Stimulated activated memory B cell treated with anti-CD40 and anti-IgM and Interleukin-4, amounts not matched to agents 10 μg/mL and 1 μg/mL and 100 μg/mL, for 72 hours (primary cell): Measurements from ENCODE around the gene B3GAT3.
"Not testable (repeated sequence)": the region's sequence is repeated elsewhere in the genome, so short reads cannot be mapped to it uniquely, and the experiment has no call there.

ENCODE experiments used
- ATAC-seq: fragments of 150-1000 bp; cut with Tn5 transposase; 2 replicates; pipeline ENCODE4 v1.10.0; 2021
- H3K27ac Mint-ChIP-seq: one replicate; pipeline ENCODE4 v1.8.0; 2022; ENCODE audit warnings: mild to moderate bottlenecking, mixed read lengths
- H3K27me3 Mint-ChIP-seq: one replicate; pipeline ENCODE4 v1.8.0; 2022; ENCODE audit warnings: mixed read lengths
- H3K36me3 Mint-ChIP-seq: one replicate; pipeline ENCODE4 v1.8.0; 2022; ENCODE audit warnings: mixed read lengths
- H3K4me1 Mint-ChIP-seq: one replicate; pipeline ENCODE4 v1.8.0; 2022; ENCODE audit warnings: mixed read lengths
- H3K4me3 Mint-ChIP-seq: one replicate; pipeline ENCODE4 v1.8.0; 2022; ENCODE audit warnings: mild to moderate bottlenecking, moderate library complexity, mixed read lengths
- H3K9me3 Mint-ChIP-seq: one replicate; pipeline ENCODE4 v1.8.0; 2022; ENCODE audit warnings: mixed read lengths

Gene B3GAT3

GRCh38 chr11:62648967-62649364 lies 27.2 kb upstream of the B3GAT3 start:
- Mint-ChIP-seq H3K9me3 (no peaks in the 10 kb centered on the region), H3K4me3 (no peak overlapping the region), H3K36me3 (peaks cover 5% of the 10 kb centered on the region), H3K27ac (no peak overlapping the region), H3K4me1 (peaks cover 55% of the 10 kb centered on the region), H3K27me3 (no peaks in the 10 kb centered on the region)
- no peak for ATAC-seq

GRCh38 chr11:62648185-62648966 lies 26.6 kb upstream of the B3GAT3 start:
- no peak for ATAC-seq
- no peak overlapping the region for H3K4me3 Mint-ChIP-seq
- H3K9me3 Mint-ChIP-seq, result no peaks in the 10 kb centered on the region
- no peak overlapping the region for H3K27ac Mint-ChIP-seq
- H3K4me1 Mint-ChIP-seq, result peaks cover 50% of the 10 kb centered on the region
- H3K27me3 Mint-ChIP-seq, result no peaks in the 10 kb centered on the region
- H3K36me3 Mint-ChIP-seq, result peaks cover 5% of the 10 kb centered on the region

- no peaks in the 10 kb centered on the region for H3K9me3 Mint-ChIP-seq
- no peak overlapping the region for H3K27ac Mint-ChIP-seq
- H3K27me3 Mint-ChIP-seq, result no peaks in the 10 kb centered on the region
- peaks cover 47% of the 10 kb centered on the region for H3K4me1 Mint-ChIP-seq
- H3K4me3 Mint-ChIP-seq, result no peak overlapping the region
- no peak for ATAC-seq
- H3K36me3 Mint-ChIP-seq, result peaks cover 5% of the 10 kb centered on the region
Measured at GRCh38 chr11:62647609-62648005, 25.8 kb upstream of the B3GAT3 start.

- peaks cover 41% of the 10 kb centered on the region for H3K4me1 Mint-ChIP-seq
- H3K9me3 Mint-ChIP-seq, result no peaks in the 10 kb centered on the region
- no peak for ATAC-seq
- H3K27ac Mint-ChIP-seq, result peak overlapping the region; percentile 93
- no peaks in the 10 kb centered on the region for H3K27me3 Mint-ChIP-seq
- peak overlapping the region; percentile 98 for H3K4me3 Mint-ChIP-seq
- H3K36me3 Mint-ChIP-seq, result peaks cover 5% of the 10 kb centered on the region
Measured at GRCh38 chr11:62646825-62647608, 25.2 kb upstream of the B3GAT3 start.

DNA sequence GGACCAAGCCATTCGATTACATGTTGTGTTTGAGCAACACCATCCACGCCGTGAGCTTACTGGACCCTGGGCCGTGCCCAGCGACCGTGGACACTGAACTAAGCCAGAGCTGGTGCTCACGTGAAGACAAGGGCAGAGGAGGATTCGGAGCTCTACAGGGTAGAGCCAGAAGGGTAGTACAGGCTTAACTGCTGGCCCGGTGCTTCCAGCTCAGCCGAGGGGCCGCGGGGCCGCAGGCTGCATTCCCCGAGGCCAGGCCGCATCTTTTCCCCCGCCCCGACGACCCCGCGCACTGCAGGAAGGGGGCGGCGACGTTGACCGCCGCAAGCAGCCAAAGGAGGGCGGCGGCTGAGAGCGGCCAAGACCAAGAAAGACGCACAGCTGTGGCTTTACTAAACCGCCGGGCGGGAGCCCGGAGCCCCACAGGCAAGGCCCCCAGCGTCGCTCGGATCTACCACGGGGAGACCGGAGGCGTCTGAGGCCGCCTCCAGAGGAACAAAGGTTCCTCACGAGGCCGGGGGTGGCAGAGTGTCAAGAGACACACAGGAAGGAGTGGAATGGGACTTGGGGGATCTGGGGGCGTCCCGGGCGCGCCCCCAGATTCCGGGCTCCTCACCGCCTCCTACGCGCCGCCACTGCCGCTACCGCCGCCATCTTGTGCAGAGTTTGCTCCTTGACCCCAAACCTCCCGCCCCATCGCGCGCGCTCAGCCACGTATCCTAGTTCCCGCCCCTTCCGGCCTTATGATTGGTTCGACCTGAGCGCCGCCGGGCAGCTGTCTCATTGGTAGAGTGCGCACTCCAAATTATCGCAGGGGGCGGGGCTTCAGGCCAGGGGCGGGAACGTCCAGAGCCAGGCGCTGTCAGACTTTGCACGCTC lies 24.4 kb upstream of the B3GAT3 start, which contains the start of gene GANAB:
Gene GANAB, minus strand, starts transcription at position 668 of the 879 bp plus-strand sequence. Its CDS starts 14 bp downstream, at position 654.
- peak within 1 kb of the TSS; percentile 93 for H3K27ac Mint-ChIP-seq
- H3K4me1 Mint-ChIP-seq, result peaks cover 44% of the 10 kb centered on the region
- peaks cover 5% of the 10 kb centered on the region for H3K36me3 Mint-ChIP-seq
- no peaks in the 10 kb centered on the region for H3K9me3 Mint-ChIP-seq
- peak within 1 kb of the TSS; percentile 98 for H3K4me3 Mint-ChIP-seq
- ATAC-seq, result peak; percentile 99
- H3K27me3 Mint-ChIP-seq, result no peaks in the 10 kb centered on the region

DNA sequence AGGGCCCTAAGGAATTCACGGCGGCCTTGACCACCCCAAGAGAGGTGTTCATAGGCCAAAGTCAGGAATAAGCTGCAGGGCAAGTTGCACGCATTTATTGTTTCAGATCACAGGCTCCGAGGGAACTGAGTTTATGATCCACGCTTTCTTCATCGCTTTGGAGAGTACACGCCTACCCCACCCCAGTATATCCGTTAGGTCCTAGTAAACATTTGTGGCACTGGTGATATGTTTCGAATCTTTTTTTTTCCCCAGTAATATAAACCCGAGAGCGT lies 23.8 kb upstream of the B3GAT3 start:
- Mint-ChIP-seq H3K9me3 (no peaks in the 10 kb centered on the region), H3K27ac (peak overlapping the region; percentile 93), H3K4me1 (peaks cover 44% of the 10 kb centered on the region), H3K4me3 (peak overlapping the region; percentile 98), H3K36me3 (peaks cover 5% of the 10 kb centered on the region), H3K27me3 (no peaks in the 10 kb centered on the region)
- ATAC-seq, result no peak

- no peak for ATAC-seq
- peaks cover 43% of the 10 kb centered on the region for H3K4me1 Mint-ChIP-seq
- H3K27ac Mint-ChIP-seq, result no peak overlapping the region
- no peaks in the 10 kb centered on the region for H3K9me3 Mint-ChIP-seq
- peaks cover 11% of the 10 kb centered on the region for H3K36me3 Mint-ChIP-seq
- H3K4me3 Mint-ChIP-seq, result no peak overlapping the region
- H3K27me3 Mint-ChIP-seq, result no peaks in the 10 kb centered on the region
Measured at GRCh38 chr11:62644220-62644619, 22.4 kb upstream of the B3GAT3 start.

DNA sequence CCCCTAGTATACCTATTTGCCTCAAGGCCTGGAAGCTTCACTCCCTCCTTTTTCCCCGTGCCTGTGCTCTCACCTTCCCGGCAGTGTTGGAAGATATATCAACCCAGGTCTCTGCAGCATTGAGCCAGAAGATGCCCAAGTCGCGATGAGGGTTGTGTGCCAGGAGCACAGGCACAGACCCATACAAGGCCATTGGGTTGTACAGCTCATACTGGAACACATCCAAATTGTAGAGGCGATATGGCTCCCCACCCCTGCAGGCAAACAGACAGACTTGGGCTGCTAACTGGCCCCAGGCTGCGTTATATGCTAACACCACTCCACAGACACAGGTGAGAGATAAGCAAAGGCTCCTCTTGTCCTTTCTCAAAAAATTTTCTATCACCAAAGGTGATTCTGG lies 10.7 kb upstream of the B3GAT3 start:
- Mint-ChIP-seq H3K36me3 (peaks cover 79% of the 10 kb centered on the region), H3K9me3 (no peaks in the 10 kb centered on the region), H3K4me1 (peaks cover under 1% of the 10 kb centered on the region), H3K27ac (peak overlapping the region; percentile 49), H3K4me3 (no peak overlapping the region), H3K27me3 (no peaks in the 10 kb centered on the region)
- no peak for ATAC-seq

DNA sequence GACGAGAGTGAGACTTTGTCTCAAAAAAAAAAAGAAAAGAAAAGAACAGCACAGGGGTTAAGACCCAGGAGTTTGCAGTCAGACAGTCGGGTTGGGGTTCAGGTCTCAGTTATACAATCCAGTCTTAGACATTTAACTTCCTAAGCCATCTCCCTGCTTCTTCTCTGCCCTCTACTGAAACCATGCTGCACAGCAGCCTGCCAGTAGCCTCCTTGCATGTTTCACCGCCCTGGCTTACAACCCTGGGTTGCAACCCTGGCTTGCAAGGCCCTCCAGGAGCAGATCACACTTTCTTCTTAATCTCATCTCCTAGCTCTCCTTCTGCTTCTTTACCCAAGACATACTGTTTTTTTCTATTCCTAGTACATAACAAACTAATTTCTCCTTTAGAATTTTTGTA lies 5.9 kb upstream of the B3GAT3 start:
- H3K4me3 Mint-ChIP-seq, result no peak overlapping the region
- no peaks in the 10 kb centered on the region for H3K9me3 Mint-ChIP-seq
- no peak overlapping the region for H3K27ac Mint-ChIP-seq
- peaks cover 72% of the 10 kb centered on the region for H3K36me3 Mint-ChIP-seq
- H3K27me3 Mint-ChIP-seq, result no peaks in the 10 kb centered on the region
- H3K4me1 Mint-ChIP-seq, result no peaks in the 10 kb centered on the region
- no peak for ATAC-seq

- peaks cover 23% of the 10 kb centered on the region for H3K36me3 Mint-ChIP-seq
- H3K4me3 Mint-ChIP-seq, result peak overlapping the region; percentile 93
- H3K4me1 Mint-ChIP-seq, result peaks cover 16% of the 10 kb centered on the region
Measured at GRCh38 chr11:62622476-62623089, 797 bp upstream of the B3GAT3 start.

DNA sequence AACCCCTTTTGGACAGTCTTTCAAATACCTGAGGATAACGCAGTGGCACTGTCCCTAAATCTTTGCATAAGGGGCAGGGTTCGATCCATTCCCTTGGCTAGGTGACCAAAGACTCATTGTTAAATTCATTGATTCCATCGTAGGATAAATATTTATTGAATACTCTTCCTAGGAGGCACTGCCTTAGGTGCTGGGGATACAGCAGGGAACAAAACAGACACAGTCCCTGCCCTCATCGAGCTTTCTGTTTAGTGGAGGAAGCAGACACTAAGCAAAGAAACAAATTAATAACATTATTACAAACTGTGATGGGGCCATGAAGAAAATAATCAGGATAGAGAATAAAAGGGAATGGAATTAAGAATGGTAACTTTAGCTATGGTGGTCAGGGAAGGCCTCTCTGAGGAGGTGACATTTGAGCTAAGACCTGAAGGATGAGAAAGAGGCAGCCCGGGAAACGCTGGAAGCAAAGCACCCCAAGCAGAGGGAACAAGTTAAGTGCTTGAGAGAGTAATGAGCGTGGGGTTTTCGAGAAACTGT lies 689 bp downstream of the B3GAT3 start:
- ATAC-seq, result no peak
- Mint-ChIP-seq H3K4me1 (peaks cover 16% of the 10 kb centered on the region), H3K27ac (peak overlapping the region; percentile 90), H3K9me3 (no peaks in the 10 kb centered on the region), H3K4me3 (peak overlapping the region; percentile 93), H3K27me3 (no peaks in the 10 kb centered on the region), H3K36me3 (peaks cover 24% of the 10 kb centered on the region)

More at GRCh38 chr11:62622476-62623089, 797 bp upstream of the B3GAT3 start:
- ATAC-seq, result no peak
- peak overlapping the region; percentile 90 for H3K27ac Mint-ChIP-seq
- H3K27me3 Mint-ChIP-seq, result no peaks in the 10 kb centered on the region
- H3K9me3 Mint-ChIP-seq, result no peaks in the 10 kb centered on the region

DNA sequence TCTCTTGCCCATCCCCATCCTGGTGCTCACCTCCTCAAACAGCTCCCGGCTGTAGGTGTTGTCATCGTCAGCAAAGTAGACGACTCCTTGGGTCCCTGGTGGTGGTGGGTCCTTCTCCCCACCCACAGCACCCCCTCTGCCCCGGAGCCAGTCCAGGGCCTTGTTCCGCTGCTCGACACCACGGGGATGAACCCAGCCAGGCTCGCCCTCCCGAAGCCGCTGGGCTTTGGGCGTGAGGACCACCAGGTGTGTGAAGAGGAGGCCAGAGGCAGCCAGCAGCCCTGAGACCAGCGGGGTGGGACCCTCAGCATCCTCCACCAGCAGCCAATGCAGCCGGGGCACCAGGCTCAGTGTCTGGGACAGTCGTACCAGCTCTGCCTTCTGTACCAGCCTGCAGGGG lies 4.8 kb downstream of the B3GAT3 start:
- not testable (repeated sequence) for ATAC-seq, H3K4me3 Mint-ChIP-seq, H3K9me3 Mint-ChIP-seq, H3K27me3 Mint-ChIP-seq
- peaks cover 22% of the 10 kb centered on the region for H3K36me3 Mint-ChIP-seq
- peak overlapping the region; percentile 51 for H3K27ac Mint-ChIP-seq
- peaks cover 17% of the 10 kb centered on the region for H3K4me1 Mint-ChIP-seq

- Mint-ChIP-seq H3K36me3 (peaks cover 22% of the 10 kb centered on the region), H3K27me3 (no peaks in the 10 kb centered on the region), H3K9me3 (no peaks in the 10 kb centered on the region), H3K4me1 (peaks cover 21% of the 10 kb centered on the region), H3K4me3 (no peak overlapping the region), H3K27ac (no peak overlapping the region)
- ATAC-seq, result no peak
Measured at GRCh38 chr11:62615521-62615920, 6.3 kb downstream of the B3GAT3 start.

- Mint-ChIP-seq H3K4me1 (peaks cover 23% of the 10 kb centered on the region), H3K27ac (peak overlapping the region; percentile 94), H3K9me3 (no peaks in the 10 kb centered on the region), H3K27me3 (no peaks in the 10 kb centered on the region), H3K4me3 (no peak overlapping the region), H3K36me3 (peaks cover 25% of the 10 kb centered on the region)
- ATAC-seq, result no peak
Measured at GRCh38 chr11:62614275-62614674, 7.5 kb downstream of the B3GAT3 start.
